Fibroblast of pulmonary artery (primary cell): ENCODE measurements around the gene SLC25A21.
A peak's percentile ranks its signal among the peaks of the same experiment; 100 is the strongest.

Experiments
- DNase-seq: peaks from one replicate; pipeline ENCODE4 v3.0.0-alpha.2; 2010; ENCODE audit warnings: low read depth
- H3K4me3 ChIP-seq: replicated peaks from 2 replicates; pipeline ENCODE4 v1.5.1; 2011; ENCODE audit warnings: low read depth, mild to moderate bottlenecking, control low read depth, low read length, moderate library complexity
- TF ChIP-seq, protein P1 (sequence below): IDR thresholded peaks from 2 replicates; pipeline ENCODE4 v1.5.1; 2011; ENCODE audit warnings: mild to moderate bottlenecking, control low read depth, low read length, inconsistent platforms; ENCODE audit errors: missing control alignments

The SLC25A21 gene

DNA sequence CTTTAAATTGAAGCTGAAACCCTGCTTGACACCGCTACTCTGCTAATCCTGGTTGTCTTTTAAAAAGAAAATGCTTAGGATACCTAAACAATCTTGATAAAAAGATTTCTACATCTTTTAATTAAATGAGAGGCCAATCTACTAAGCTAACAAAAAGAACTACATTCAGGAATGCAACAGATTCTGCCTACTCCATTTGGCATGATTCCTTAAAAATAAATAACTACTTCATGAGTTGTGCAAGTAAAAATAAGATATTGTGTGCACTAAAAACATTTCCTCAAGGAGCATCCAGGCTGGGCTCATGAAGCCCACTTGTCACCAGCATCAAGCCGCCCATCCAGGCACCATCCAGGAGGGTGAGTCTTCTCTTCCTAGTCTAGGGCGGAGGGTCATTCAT, 313.3 kb downstream of the SLC25A21 start:
- TF ChIP-seq, protein P1, sequence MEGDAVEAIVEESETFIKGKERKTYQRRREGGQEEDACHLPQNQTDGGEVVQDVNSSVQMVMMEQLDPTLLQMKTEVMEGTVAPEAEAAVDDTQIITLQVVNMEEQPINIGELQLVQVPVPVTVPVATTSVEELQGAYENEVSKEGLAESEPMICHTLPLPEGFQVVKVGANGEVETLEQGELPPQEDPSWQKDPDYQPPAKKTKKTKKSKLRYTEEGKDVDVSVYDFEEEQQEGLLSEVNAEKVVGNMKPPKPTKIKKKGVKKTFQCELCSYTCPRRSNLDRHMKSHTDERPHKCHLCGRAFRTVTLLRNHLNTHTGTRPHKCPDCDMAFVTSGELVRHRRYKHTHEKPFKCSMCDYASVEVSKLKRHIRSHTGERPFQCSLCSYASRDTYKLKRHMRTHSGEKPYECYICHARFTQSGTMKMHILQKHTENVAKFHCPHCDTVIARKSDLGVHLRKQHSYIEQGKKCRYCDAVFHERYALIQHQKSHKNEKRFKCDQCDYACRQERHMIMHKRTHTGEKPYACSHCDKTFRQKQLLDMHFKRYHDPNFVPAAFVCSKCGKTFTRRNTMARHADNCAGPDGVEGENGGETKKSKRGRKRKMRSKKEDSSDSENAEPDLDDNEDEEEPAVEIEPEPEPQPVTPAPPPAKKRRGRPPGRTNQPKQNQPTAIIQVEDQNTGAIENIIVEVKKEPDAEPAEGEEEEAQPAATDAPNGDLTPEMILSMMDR, result no peak
- DNase-seq, result no peak
- H3K4me3 ChIP-seq, result no peak overlapping the region

DNA sequence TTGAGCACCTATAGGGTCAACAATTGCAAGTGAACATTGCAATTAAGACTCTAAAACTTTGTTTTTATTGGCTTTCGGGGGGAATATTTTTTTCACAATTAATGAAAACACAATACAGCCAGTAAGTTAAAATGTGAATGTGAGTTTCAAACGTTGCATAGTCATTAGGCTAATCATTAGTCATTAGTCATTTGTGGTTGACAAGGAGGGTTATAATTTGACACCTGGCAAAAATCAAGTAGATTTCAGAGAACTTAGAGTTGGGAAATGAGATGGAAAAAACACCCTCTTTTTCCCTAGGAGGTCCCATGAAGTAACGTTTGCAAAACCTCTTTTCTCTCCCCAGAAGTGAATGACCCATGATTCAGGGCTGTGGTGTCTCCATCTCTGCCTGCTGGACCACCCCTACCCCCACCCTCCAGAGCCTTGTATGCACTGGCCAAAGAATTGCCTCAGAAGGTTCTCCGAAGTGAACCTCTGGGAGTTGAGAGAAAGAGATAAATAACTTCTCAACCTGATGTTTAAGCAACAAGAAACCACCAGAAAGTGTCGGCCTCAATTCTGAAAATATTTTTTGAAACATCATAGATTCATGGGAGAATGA, 314.5 kb downstream of the SLC25A21 start:
- no peak overlapping the region for H3K4me3 ChIP-seq
- no peak for DNase-seq
- TF ChIP-seq, protein P1, result no peak

DNA sequence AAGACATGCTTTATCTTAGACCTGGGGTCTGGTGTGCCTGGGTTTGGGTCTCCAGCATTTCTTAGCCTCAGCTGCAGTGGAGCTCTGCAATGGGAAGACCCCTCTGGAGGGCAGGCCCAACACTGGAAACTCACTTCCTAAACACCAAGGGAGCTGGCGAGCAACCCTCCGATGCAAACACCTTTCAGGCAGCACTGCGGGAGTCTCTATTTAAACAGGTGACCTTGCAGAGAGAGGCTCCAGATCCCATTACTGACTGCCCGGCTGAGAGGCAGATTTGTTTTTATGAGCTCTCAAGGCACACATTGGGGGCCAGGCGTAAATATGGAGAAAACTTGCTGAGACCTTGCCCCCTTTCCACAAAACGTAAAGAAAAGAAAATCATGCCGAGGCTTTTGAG, 315.3 kb downstream of the SLC25A21 start:
- no peak for DNase-seq
- no peak overlapping the region for H3K4me3 ChIP-seq
- TF ChIP-seq, protein P1, result no peak

DNA sequence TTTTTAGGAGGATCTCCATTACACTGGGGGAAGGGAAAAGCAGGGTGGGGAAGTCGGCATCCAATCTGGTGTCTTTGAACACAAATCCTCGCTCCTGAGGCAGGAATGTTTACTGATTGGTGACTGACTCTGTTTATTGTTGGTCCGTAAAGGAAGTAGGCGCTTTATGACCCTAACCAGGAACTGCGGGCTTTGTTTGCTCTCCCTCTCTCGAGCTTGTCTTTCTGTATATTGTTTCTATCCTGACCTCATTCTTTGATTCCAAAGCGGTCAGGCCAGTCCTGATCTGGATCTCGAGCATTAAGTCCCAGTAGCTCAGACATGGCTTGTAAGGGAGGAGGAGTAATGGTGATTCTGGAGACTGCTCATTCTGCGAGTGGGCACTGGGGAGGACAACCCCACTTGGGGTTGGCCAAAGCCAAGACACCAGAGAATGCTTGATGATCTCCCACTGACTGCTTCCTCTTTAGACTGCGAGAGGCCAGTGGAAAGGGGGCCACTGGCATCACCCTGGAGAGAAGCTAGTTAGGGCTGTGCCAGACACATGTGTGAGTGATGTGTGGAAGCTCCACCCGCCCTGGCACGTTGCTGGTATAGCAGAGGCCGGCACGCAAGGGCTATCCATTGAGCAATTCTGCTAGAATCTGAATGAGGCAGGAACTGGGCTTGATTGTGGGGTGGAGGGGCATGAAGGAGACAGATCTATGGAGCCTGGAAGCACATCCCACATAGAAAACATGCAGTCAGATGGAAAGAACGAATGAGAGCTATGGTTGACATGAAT, 316.1 kb downstream of the SLC25A21 start:
- no peak for DNase-seq
- TF ChIP-seq, protein P1, result no peak
- H3K4me3 ChIP-seq, result no peak overlapping the region

DNA sequence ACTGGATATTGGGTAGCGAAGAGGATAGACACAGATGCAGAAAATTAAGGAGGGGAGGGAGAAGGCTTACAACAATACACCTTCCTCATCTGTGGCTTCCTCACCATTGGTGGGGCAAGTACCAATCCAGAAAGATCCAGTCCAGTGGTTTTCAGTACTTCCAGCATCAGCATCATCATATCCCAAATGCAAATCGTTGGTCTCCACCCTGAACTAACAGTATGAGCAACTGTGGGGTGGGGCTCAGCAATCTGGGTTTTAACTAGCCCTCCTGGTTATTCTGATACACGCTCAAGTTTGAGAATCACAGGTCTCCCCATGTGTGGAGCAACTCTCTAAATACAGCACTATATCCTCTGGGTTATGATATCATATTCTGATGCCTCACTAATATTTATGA, 317.0 kb downstream of the SLC25A21 start:
- no peak overlapping the region for H3K4me3 ChIP-seq
- TF ChIP-seq, protein P1, result no peak

DNA sequence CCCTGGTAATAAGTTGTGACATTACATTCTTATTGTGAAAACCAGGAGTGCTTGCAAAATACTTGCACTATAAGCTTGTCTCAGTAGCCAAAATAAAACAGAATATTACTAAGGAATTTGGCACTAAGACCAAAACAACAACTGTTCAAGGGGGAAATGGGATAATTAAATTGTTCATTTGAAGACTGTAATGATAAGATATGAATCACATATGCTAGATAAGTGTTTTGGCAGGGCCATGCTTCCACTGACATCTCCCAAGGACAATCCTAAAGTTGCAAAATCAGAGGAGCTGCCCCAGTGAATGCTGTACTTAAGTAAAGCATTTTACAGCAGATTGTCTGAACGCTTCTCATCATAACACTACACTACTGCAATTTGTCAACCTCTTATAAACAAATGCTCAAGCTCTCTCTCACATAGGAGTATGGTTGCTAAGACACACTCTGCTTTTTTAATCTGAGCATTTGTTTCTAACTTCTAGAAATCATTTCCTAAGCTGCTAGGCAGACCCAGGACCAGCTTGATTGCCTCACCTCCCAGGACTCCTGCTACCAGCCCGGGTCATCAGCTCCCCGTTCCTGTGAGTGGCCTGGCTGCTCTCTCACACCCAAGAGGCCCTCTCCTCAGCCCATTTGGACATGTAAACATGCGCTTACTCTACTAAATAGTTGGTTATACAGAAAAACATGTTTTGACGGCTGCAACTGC, 319.3 kb downstream of the SLC25A21 start:
- no peak overlapping the region for H3K4me3 ChIP-seq
- TF ChIP-seq, protein P1, result no peak
- peak; percentile 36 for DNase-seq

More for the DNA sequence above, 317.0 kb downstream of the SLC25A21 start:
- DNase-seq, result no peak
